ENCODE measurements around the gene IFNGR2.
A peak's percentile ranks its signal among the peaks of the same experiment; 100 is the strongest.
"Not testable (repeated sequence)": the region's sequence is repeated elsewhere in the genome, so short reads cannot be mapped to it uniquely, and the experiment has no call there.

IFNGR2 gene

GRCh38 chr21:33378081-33378480, 25.1 kb upstream of the IFNGR2 start:
- no peak for DNase-seq

GRCh38 chr21:33379934-33380333, 23.3 kb upstream of the IFNGR2 start:
- peak; percentile 34 for DNase-seq

GRCh38 chr21:33380483-33380998, 22.7 kb upstream of the IFNGR2 start:
- peak; percentile 43 for DNase-seq

- DNase-seq = not testable (repeated sequence)
Observed at GRCh38 chr21:33381381-33381780, 21.8 kb upstream of the IFNGR2 start.

GRCh38 chr21:33383056-33383888, 19.9 kb upstream of the IFNGR2 start:
- DNase-seq = no peak

- no peak for DNase-seq
Observed at GRCh38 chr21:33384841-33385331, 18.3 kb upstream of the IFNGR2 start.

- DNase-seq = no peak
Observed at GRCh38 chr21:33386222-33386784, 16.9 kb upstream of the IFNGR2 start.

GRCh38 chr21:33387294-33387693, 15.9 kb upstream of the IFNGR2 start:
- no peak for DNase-seq

- no peak for DNase-seq
Observed at GRCh38 chr21:33388188-33388587, 15.0 kb upstream of the IFNGR2 start.

GRCh38 chr21:33390479-33390878, 12.7 kb upstream of the IFNGR2 start:
- DNase-seq = no peak

GRCh38 chr21:33391656-33392055, 11.6 kb upstream of the IFNGR2 start:
- DNase-seq = no peak

GRCh38 chr21:33392284-33392985, 10.8 kb upstream of the IFNGR2 start:
- no peak for DNase-seq

GRCh38 chr21:33393348-33393747, 9.9 kb upstream of the IFNGR2 start:
- DNase-seq = no peak

GRCh38 chr21:33394260-33394659, 9.0 kb upstream of the IFNGR2 start:
- peak; percentile 37 for DNase-seq

- DNase-seq = no peak
Observed at GRCh38 chr21:33395891-33396331, 7.3 kb upstream of the IFNGR2 start.

- no peak for DNase-seq
Observed at GRCh38 chr21:33396436-33396835, 6.8 kb upstream of the IFNGR2 start.

- no peak for DNase-seq
Observed at GRCh38 chr21:33396951-33397350, 6.3 kb upstream of the IFNGR2 start.

- no peak for DNase-seq
Observed at GRCh38 chr21:33397717-33398116, 5.5 kb upstream of the IFNGR2 start.

GRCh38 chr21:33398361-33398760, 4.9 kb upstream of the IFNGR2 start:
- no peak for DNase-seq

- DNase-seq = no peak
Observed at GRCh38 chr21:33401630-33401992, 1.6 kb upstream of the IFNGR2 start.

- DNase-seq = peak; percentile 33
Observed at GRCh38 chr21:33402001-33402979, 923 bp upstream of the IFNGR2 start.
